HG03457 (cell line): ENCODE results near the gene ELAVL1.

Experiments used
- ATAC-seq: cut with Tn5 transposase; IDR thresholded peaks from one replicate; pipeline ENCODE4 v1.9.1; 2021; ENCODE audit warnings: moderate number of reproducible peaks; ENCODE audit not compliant: unreplicated experiment

The ELAVL1 gene

GRCh38 chr19:7912697-7913564 is 92.5 kb downstream of the ELAVL1 start:
- no peak for ATAC-seq

DNA sequence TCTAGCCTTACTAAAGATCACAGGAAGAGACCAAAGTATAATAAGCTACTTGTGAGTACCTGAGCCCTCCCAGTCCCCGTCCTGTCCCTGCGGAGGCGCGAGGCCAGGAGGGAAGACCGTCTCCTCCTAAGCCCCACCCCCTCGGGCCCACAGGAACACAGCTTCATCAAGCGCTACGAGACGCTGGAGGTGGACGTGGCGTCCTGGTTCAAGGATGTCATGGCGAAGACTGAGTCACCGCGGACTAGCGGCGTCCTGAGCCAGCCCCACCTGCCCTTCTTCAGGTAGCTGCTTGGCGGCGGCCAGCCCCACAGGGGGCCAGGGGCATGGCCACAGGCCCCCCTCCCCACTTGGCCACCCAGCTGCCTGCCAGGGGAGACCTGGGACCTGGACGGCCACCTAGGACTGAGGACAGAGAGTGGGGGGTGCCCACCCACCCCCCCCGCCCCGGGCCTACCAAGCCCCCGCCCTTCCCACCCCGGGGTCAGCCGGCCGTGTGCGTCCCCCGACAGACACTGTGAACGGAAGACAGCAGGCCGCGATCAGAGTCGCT is 93.2 kb downstream of the ELAVL1 start:
- no peak for ATAC-seq

DNA sequence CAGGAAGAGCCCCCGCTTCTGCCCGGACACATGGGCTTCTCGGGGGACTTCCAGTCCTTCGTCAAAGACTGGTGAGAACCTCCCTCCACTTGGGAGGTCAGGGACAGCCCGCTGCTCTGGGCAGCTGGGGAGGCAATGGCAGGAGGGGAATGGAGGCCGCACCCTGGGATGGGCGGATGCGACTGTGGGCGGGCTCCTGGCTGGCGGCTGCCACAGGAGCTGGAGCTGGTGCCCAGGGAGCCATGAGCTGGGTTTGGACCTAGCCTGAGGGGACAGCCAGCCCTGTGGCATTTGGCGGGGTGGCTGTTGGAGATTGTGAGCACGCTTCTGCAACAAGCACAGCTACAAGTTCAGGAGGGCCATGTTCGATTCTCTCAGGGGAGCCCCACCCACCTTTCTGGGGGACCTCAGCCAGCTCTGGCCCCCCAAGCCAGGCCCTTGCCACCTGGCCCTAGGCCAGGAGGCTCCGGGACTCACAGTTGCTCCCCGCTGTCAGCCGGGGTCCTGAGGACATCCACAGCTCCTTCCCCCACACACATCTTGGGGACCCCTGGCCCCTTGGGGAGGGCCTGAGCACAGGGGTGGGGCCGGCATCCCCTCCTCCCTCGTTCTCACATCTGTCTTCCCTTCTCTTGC is 93.8 kb downstream of the ELAVL1 start:
- ATAC-seq: no peak

- ATAC-seq: no peak
Measured at GRCh38 chr19:7910321-7911161, 94.9 kb downstream of the ELAVL1 start.

- ATAC-seq: no peak
Measured at GRCh38 chr19:7909471-7910067, 95.9 kb downstream of the ELAVL1 start.

- ATAC-seq: no peak
Measured at GRCh38 chr19:7908742-7909461, 96.5 kb downstream of the ELAVL1 start.
